Measurements from ENCODE around the gene ZMIZ1. TPM values are rescaled to one million over a fixed set of nuclear protein-coding genes. Genes with fewer than 3 reads are reported as not detected.

ZMIZ1 gene
- total RNA-seq, 1 donor from 2014 or later = 46.2 TPM

- peaks cover 16% of the 10 kb centered on the region for H3K4me1 Mint-ChIP-seq (ENCODE audit: low read depth)
- peak overlapping the region; percentile 73 for H3K27ac Mint-ChIP-seq (ENCODE audit: unreplicated experiment)
These were observed 279.3 kb downstream of the ZMIZ1 start for GRCh38 chr10:79347894-79348639.

GRCh38 chr10:79348640-79348988 is 279.8 kb downstream of the ZMIZ1 start:
- H3K4me1 Mint-ChIP-seq (ENCODE audit: low read depth) = peaks cover 16% of the 10 kb centered on the region
- no peak for TF ChIP-seq CTCF (IDR thresholded peaks at IDR 0.05)
- no peaks in the 10 kb centered on the region for H3K9me3 Mint-ChIP-seq (ENCODE audit: low read depth)
- no peak for DNase-seq (ENCODE audit: low spot score)
- no peaks in the 10 kb centered on the region for H3K27me3 Mint-ChIP-seq (ENCODE audit: low read depth)
- H3K4me3 Mint-ChIP-seq (ENCODE audit: unreplicated experiment) = peak overlapping the region; percentile 75
- H3K27ac Mint-ChIP-seq (ENCODE audit: unreplicated experiment) = peak overlapping the region; percentile 73
- peaks cover 19% of the 10 kb centered on the region for H3K36me3 Mint-ChIP-seq (ENCODE audit: low read depth)

More at GRCh38 chr10:79347894-79348639, 279.3 kb downstream of the ZMIZ1 start:
- Mint-ChIP-seq H3K4me3 (ENCODE audit: unreplicated experiment) (peak overlapping the region; percentile 75), H3K27me3 (ENCODE audit: low read depth) (no peaks in the 10 kb centered on the region), H3K9me3 (ENCODE audit: low read depth) (no peaks in the 10 kb centered on the region), H3K36me3 (ENCODE audit: low read depth) (peaks cover 14% of the 10 kb centered on the region)
- no peak for DNase-seq (ENCODE audit: low spot score)
- no peak for TF ChIP-seq CTCF (IDR thresholded peaks at IDR 0.05)

GRCh38 chr10:79349072-79349491 is 280.3 kb downstream of the ZMIZ1 start:
- Mint-ChIP-seq H3K36me3 (ENCODE audit: low read depth) (peaks cover 24% of the 10 kb centered on the region), H3K9me3 (ENCODE audit: low read depth) (no peaks in the 10 kb centered on the region), H3K4me1 (ENCODE audit: low read depth) (peaks cover 16% of the 10 kb centered on the region), H3K27ac (ENCODE audit: unreplicated experiment) (no peak overlapping the region), H3K4me3 (ENCODE audit: unreplicated experiment) (peak overlapping the region; percentile 75), H3K27me3 (ENCODE audit: low read depth) (no peaks in the 10 kb centered on the region)
- TF ChIP-seq CTCF (IDR thresholded peaks at IDR 0.05) = no peak
- no peak for DNase-seq (ENCODE audit: low spot score)

- H3K27ac Mint-ChIP-seq (ENCODE audit: unreplicated experiment) = no peak overlapping the region
- H3K9me3 Mint-ChIP-seq (ENCODE audit: low read depth) = no peaks in the 10 kb centered on the region
- H3K4me1 Mint-ChIP-seq (ENCODE audit: low read depth) = peaks cover 16% of the 10 kb centered on the region
- TF ChIP-seq CTCF (IDR thresholded peaks at IDR 0.05) = no peak
- no peak overlapping the region for H3K4me3 Mint-ChIP-seq (ENCODE audit: unreplicated experiment)
- peaks cover 31% of the 10 kb centered on the region for H3K36me3 Mint-ChIP-seq (ENCODE audit: low read depth)
- DNase-seq (ENCODE audit: low spot score) = no peak
- no peaks in the 10 kb centered on the region for H3K27me3 Mint-ChIP-seq (ENCODE audit: low read depth)
These were observed 281.1 kb downstream of the ZMIZ1 start for GRCh38 chr10:79349766-79350406.

- H3K36me3 Mint-ChIP-seq (ENCODE audit: low read depth) = peaks cover 31% of the 10 kb centered on the region
- H3K4me3 Mint-ChIP-seq (ENCODE audit: unreplicated experiment) = no peak overlapping the region
- no peak for TF ChIP-seq CTCF (IDR thresholded peaks at IDR 0.05)
- peaks cover 16% of the 10 kb centered on the region for H3K4me1 Mint-ChIP-seq (ENCODE audit: low read depth)
- no peak overlapping the region for H3K27ac Mint-ChIP-seq (ENCODE audit: unreplicated experiment)
- H3K9me3 Mint-ChIP-seq (ENCODE audit: low read depth) = no peaks in the 10 kb centered on the region
- H3K27me3 Mint-ChIP-seq (ENCODE audit: low read depth) = no peaks in the 10 kb centered on the region
- DNase-seq (ENCODE audit: low spot score) = no peak
These were observed 281.8 kb downstream of the ZMIZ1 start for GRCh38 chr10:79350407-79351154.
